D341Med (cell line): ENCODE measurements around the gene COG7.
"Not testable (repeated sequence)": the region's sequence is repeated elsewhere in the genome, so short reads cannot be mapped to it uniquely, and the experiment has no call there.

Source experiments
- DNase-seq: peaks from one replicate; pipeline ENCODE4 v3.0.0; 2012; ENCODE audit warnings: low spot score

Gene COG7

DNA sequence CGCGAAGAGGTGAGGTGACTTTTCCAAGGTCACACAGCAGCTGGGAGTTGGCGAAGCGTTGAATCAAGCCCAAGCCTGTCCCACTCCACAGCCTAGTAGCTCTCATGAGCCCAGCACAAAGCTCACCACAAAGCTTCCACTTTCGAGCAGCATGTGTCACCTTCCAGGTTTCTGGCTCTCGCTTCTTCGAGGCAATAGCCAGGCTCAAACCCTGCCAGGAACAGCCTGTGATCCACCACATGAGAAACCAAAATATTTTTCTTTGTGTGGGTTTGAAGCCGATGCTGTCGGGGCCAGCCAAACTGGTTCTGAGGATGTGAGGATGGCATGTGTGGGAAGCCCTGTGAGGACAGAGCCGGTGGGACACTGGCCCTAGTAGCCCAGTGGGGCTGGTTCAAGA is 68.1 kb downstream of the COG7 start:
- no peak for DNase-seq

GRCh38 chr16:23383881-23384280 is 69.1 kb downstream of the COG7 start:
- DNase-seq: no peak

- DNase-seq: no peak
Measured at GRCh38 chr16:23382279-23382678, 70.7 kb downstream of the COG7 start.

DNA sequence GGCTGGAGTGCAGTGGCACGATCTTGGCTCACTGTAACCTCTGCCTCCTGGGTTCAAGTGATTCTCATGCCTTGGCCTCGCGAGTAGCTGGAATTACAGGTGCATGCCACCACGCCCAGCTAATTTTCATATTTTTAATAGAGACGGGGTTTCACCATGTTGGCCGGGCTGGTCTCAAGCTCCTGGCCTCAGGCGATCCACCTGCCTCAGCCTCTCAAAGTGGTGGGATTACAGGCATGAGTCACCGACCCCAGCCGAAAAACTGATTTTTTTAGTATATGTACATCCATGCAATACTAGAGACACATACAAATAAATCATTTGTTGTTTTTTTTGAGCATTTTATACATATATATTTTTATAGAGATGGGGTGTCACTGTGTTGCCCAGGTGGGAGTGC is 71.3 kb downstream of the COG7 start:
- not testable (repeated sequence) for DNase-seq

GRCh38 chr16:23380501-23380951 is 72.5 kb downstream of the COG7 start:
- DNase-seq: no peak

DNA sequence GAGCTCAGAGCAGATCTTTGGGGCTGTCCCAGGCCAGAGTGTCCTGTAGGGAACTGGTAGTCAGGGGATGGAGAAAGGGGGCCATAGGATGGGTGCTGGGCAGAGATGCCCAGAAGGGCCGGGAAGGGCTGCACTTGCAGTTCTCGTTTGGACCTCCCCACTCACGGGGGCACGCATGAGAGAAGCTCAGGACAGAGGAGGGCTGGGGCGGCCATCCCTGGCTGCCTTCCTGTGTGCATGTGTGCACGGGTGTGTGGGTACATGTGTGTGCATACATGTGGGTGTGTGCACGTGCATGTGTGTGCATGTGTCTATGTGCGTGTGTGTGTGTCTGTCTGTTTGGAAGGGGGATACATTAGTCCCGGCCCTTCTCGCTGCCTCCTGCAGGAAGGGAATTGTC is 73.3 kb downstream of the COG7 start:
- DNase-seq: no peak

GRCh38 chr16:23378921-23379320 is 74.1 kb downstream of the COG7 start:
- DNase-seq: no peak

DNA sequence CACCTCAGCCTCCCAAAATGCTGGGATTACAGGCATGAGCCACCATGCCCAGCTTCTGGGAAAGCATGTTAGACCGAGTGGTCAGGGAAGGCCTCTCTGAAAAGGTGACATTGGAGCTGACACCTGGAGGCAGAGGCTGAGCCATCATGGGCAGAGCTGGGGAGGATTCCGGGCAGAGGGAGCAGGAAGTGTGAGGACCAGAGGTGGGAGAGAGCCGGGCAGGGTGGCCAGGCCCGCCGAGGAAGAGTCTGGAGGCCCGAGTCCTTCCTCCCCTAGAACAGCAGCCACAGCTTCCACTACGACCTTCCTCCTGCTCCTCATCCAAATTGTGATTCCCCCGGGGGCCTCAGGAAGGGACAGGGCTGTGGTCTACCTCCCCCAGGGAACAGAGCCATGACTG is 74.7 kb downstream of the COG7 start:
- DNase-seq: no peak

DNA sequence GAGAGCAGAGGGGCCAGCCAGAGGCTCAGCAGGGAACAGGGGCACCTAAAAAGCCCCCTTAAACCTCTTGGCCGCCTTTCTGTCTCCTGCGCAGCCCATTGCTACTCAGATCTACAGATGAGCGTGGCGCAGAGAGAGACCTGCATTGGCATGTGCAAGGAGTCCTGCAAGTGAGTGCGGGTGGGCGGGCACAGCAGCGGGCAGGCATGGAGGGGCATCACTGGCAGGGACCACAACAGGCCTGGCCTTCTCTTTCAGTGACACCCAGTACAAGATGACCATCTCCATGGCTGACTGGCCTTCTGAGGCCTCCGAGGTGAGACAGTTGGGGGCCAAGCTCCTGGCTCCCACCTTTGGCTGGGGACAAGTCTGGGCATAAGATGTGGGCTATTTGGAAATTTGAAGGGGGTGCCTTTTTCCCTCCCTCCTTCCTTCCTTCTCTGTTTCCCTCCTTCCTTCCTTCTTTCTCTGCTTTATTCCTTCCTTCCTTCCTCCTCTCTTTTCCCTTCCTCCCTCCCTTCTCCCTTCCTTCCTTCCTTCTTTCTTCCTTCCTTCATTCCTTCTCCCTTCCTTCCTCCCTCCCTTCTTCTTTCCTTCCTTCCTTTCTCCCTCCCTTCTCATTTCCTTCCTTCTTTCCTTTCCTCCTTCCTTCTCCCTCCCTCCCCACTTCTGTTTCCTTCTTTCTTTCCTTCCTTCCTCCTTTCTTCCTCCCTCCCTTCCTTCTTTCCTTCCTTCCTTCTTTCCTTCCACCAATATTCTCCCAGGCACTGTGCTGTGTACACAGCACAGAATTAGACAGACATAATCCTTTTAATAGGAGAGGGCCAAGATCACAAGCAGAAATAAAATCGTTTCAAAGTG is 75.7 kb downstream of the COG7 start:
- DNase-seq: no peak

DNA sequence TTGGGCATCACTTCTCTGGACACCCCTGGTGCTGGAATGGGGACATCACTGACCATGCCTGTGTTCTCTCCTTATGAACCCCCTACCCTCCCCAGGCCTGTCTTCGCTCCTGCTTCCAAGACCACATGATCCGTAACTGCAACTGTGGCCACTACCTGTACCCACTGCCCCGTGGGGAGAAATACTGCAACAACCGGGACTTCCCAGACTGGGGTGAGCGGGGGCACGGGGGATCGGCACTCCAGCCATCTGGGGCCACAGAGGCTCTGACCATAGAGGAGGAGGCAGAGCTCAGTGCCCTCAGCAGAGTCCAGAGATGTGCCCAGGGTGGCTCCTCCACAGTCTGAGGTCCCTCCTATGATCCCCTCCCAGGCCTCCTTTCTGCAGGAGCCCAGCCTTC is 77.3 kb downstream of the COG7 start:
- no peak for DNase-seq

- DNase-seq: no peak
Measured at GRCh38 chr16:23374721-23375510, 78.1 kb downstream of the COG7 start.

DNA sequence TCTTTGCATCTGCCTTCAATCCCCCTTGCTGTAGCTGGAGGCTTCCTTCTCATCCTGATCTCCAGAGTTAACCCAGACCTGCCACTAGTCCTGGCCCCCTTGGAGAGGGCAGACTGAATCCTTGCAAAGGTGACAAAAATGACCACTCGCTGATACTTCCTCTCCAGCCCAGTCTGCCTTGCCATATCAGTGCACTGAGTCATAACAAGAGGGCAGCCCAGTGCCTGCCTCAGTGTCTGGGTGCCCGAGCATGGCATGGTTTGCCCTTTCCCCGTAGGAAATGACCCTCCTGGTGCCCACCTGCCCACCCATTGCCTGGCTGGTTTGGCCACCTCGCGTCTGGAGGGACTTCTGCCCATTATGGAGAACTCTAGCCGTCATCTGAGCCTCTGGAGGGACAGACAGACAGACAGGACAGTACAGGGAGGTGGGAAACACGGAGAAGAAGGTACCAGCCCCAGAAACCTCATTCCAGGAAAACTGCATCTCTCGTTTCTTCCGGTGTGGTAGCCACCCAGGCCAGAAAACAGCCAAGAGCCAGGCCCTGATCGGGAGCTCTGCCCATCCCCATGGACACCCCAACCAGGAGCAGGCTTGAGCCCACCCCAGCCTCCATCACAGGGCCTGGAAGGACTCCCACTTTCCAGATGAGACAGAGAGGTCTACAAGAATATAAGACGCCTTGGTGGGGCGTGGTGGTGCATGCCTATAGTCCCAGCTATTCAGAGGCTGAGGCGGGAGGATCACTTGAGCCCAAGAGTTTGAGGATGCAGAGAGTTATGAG is 79.4 kb downstream of the COG7 start:
- DNase-seq: no peak

DNA sequence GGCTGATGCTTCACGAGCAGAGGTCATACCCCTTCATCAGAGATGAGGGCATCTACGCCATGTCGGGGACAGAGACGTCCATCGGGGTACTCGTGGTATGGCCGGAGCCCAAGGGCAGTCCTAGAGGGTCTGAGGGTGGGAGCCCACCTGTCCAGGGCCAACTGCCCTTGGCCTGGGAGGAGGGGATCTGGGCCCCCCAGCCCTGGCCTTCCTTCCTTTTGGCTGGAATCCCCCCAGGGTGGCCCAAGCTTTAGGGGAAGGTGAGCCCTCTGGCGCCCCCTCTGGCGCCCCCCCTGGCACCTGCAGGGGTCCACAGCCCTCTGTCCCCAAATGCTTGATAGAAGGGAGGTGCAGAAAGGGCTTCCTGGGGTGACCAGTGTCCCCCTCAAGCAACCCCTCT is 81.6 kb downstream of the COG7 start:
- DNase-seq: no peak

DNA sequence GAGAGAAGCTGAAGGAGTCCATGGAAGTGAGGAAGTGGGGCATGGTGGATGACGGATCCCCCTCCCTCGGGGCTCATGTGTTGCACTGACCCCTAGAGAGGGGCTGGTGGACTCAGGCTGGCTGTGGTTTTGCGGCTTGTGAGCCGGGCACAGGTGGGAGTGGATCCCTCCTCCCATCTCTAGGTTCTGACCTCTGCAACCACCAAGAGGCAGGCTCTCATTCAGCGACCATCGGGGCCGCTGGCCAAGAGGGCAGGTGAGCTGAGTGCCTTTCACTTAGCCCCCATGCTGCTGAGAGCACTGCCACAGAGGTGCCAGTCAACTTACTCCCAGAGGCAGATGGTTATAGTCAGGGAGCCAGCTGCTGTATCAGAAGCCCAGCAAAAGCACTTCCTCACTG is 83.6 kb downstream of the COG7 start:
- DNase-seq: no peak

GRCh38 chr16:23368469-23368868 is 84.5 kb downstream of the COG7 start:
- DNase-seq: no peak

GRCh38 chr16:23367988-23368387 is 85.0 kb downstream of the COG7 start:
- no peak for DNase-seq

GRCh38 chr16:23367564-23367963 is 85.4 kb downstream of the COG7 start:
- DNase-seq: no peak

- not testable (repeated sequence) for DNase-seq
Measured at GRCh38 chr16:23366341-23366740, 86.6 kb downstream of the COG7 start.

GRCh38 chr16:23365602-23366240 is 87.3 kb downstream of the COG7 start:
- no peak for DNase-seq

DNA sequence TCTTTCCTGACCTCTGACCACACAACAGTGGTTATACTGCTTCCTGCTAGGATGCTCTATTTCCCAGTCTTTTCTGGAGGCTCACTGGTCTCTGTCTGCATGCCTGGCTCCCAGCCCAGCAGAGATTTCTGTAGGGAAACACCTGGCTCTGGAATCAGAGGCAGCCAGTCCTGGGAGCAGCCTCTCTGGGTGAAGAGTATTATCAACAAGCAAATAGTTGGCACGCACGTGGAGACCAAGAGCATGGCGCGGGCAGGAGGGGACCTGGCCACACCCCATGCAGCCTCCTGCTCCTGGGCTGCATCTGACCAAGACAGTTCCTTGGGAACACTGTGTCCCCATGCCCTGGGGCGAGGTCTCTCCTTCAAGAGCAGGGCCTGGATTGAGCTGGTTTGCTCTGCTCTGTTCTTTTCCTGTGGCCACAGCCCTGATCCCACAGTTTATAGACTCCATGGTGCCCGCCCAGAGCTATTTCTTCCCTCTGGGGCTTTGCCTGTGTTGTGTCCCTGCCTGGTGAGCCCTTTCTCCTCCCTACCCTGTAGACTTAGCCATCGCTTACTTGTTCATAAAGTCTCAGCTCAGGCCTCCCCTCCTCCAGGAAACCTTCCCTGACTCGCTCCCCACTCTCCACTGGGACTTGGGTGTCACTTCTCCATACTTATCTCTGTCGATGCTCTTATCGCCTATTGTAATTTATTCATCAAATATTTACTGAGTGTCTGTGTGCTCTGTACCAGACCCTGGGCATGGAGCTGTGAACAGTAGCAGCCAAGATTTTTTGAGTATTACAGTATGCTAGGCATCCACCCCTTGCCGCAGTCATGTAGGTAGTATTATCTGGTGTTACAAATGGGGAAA is 90.3 kb downstream of the COG7 start:
- DNase-seq: no peak
